ENCODE results near the gene TP63.

Gene TP63

DNA sequence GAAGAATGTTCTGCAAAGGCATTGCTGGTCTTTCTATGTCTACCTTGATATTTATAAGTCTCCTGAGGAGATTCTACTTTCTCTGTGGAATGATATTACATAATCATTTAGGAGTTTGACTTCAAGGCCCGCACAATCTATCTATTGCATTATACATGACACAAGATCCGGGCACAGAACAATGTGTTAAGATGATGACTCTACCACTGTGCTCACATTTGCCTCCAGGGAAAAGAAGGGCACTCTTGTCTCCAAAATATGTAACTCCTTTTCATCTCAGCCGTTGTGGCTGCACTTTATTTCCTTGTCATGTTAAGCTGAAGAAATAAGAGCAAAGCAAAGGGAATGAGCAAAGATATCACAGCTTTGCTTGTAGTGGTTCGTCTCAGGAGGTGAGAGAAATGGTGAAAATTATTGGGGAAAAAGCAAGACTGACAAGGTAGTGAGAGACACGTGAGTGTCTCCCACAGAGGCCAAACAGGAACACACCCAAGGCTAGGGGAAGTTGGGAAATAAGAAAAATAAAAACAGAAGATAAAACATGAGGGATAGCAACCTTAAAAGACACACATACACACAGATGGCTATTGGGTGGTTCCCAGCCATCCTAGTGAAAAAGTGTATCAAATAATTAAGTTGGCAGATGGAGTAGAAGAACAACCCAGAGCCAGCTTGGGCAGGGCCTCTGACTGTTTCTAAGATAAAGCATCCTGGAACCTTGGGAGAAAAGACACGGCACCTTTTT, 305.2 kb downstream of the TP63 start:
- no peak for DNase-seq (ENCODE audit: low spot score)

DNA sequence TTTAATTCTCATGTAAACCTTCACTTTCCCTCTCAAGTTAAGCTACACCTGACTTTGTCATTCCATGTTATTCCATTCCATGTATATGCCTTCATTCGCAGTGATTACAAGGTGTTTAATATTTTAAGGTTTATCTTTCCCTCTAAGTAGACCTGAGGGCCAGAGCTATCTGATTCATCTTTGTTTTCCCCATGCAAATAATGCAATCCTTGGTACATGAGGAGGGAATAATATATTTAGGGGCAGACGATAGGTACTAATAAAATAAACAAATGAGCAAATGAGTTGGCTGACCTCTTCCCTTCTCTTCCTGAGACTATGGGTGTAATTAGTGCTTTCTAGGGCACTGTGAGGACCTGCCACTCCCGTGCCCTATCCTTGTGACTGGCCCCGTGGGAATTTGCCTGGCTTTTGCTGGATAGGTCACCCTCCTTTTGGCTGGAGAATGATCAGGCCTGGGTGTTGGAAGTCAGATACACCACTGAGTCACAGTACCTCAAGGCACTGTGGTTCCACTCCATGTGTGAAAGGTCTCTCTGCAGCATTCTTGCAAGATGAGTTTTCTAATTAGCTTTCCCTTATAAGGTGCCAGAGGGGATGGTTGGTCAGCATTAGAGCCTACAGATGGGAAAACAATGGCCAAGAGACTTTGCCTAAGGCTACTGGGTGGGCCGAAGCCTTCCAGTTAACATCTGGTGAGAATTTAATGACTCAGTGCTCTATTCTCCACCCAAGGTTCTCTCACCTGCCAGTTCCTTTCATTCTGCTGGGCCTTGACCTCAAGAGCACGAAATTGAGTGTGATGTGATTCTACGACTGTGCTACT, 306.3 kb downstream of the TP63 start:
- DNase-seq (ENCODE audit: low spot score) = peak; percentile 32

GRCh38 chr3:189941125-189941524, 309.9 kb downstream of the TP63 start:
- no peak for DNase-seq (ENCODE audit: low spot score)

DNA sequence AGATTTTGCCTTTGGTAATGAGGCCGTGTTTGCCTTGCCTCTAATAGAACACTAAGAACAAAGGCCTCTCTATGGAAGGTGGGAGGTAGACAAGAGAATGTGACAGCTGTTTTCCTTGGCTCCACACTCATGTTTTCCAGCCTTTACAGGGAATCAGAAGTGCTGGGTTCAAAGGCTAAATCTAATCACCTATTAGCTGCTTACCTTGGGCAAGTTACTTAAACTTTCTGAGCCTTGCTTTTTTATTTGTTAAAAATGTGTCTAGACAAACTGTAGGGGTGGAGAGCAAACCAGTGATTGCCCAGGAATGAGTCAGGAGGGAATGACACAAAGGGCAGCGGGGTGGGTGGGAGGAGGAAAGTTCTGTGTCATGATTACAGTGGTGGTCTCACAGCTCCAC, 310.5 kb downstream of the TP63 start:
- DNase-seq (ENCODE audit: low spot score) = no peak

GRCh38 chr3:189942948-189943347, 311.8 kb downstream of the TP63 start:
- DNase-seq (ENCODE audit: low spot score) = no peak

DNA sequence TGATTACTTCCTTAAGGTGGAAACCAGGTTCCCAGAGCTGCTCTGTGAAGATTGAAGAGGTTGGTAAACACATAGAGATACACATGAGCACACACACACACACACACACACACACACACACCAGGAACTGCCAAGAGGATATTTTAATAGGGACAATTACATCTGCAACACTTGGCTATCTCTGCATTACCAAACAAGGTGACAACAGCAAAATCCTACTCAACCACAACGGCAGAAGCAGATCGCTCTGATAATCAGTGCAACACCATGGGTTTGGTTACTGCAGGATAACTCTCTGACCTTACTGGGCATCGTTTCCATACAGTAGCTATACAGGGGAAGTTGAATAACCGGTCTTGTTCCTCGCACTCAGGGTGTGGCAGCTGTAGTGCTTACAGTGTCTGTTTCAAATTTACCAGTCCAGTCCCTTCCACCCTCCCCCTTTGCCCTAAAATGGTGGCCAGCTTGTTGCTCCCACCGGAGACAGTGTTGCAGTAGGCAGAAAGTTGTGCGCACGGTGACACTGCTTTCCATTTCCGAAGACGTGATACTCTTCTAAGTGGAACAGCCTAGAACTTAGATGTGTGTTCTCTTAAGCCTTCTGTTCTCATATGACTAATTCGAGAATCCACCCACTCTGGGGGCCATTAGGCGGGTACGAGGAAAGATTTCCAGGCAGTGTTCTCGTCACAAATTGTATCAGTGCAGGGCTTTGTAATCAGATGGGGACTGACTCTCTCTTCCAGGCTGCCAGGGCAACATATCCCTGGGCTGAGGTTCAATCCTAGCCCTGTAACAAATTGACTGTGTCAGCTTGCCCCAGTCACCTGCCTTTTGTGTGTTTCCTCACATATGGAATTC, 313.3 kb downstream of the TP63 start:
- no peak for DNase-seq (ENCODE audit: low spot score)

GRCh38 chr3:189945935-189946709, 314.9 kb downstream of the TP63 start:
- DNase-seq (ENCODE audit: low spot score) = no peak
